Osteoblast (primary cell): ENCODE measurements around the gene CALHM6. TPM values are rescaled to one million over a fixed set of nuclear protein-coding genes. Genes with fewer than 3 reads are reported as not detected.

Experiments
- DNase-seq: peaks from one replicate; pipeline ENCODE4 v3.0.0; 2011; ENCODE audit warnings: low spot score, mixed read lengths; ENCODE audit not compliant: insufficient read length; ENCODE audit errors: missing footprints
- H2AFZ ChIP-seq: 2 replicates; pipeline ENCODE4 v1.6.0; 2011; ENCODE audit warnings: mild to moderate bottlenecking, low read length
- H3K27ac ChIP-seq: 2 replicates; pipeline ENCODE4 v1.5.1; 2011; ENCODE audit warnings: mild to moderate bottlenecking, low read depth, low read length, moderate library complexity
- H3K27me3 ChIP-seq: 2 replicates; pipeline ENCODE4 v1.6.0; 2012; ENCODE audit warnings: mild to moderate bottlenecking, control low read depth, inconsistent platforms, low read length, moderate library complexity; ENCODE audit not compliant: insufficient read depth
- H3K36me3 ChIP-seq: 2 replicates; pipeline ENCODE4 v1.5.1; 2011; ENCODE audit warnings: mild to moderate bottlenecking, low read length, control low read depth, moderate library complexity; ENCODE audit not compliant: insufficient read depth
- H3K4me1 ChIP-seq: 2 replicates; pipeline ENCODE4 v1.5.1; 2011; ENCODE audit warnings: mild to moderate bottlenecking, low read length, control low read depth, moderate library complexity; ENCODE audit not compliant: insufficient read depth
- H3K4me2 ChIP-seq: 2 replicates; pipeline ENCODE4 v1.6.0; 2011; ENCODE audit warnings: mild to moderate bottlenecking, low read length; ENCODE audit not compliant: insufficient read depth
- H3K4me3 ChIP-seq: fragments of 200-600 bp; sonication (generic); 3 replicates; pipeline ENCODE4 v1.5.1; 2012; ENCODE audit warnings: mild to moderate bottlenecking, low read length, inconsistent platforms; ENCODE audit not compliant: insufficient read depth
- H3K79me2 ChIP-seq: 2 replicates; pipeline ENCODE4 v1.6.0; 2012; ENCODE audit warnings: mild to moderate bottlenecking, low read length, control low read depth, inconsistent platforms; ENCODE audit not compliant: insufficient read depth
- H3K9me3 ChIP-seq: 2 replicates; pipeline ENCODE4 v1.5.1; 2011; ENCODE audit warnings: low read depth, low read length, control low read depth
- H4K20me1 ChIP-seq: 2 replicates; pipeline ENCODE4 v1.6.0; 2012; ENCODE audit warnings: mild to moderate bottlenecking, low read length, control low read depth; ENCODE audit not compliant: insufficient read depth
- total RNA-seq: library from RNA; depleted of rRNA; stranded (reverse); fragments of >200 nt; gene quantifications from 2 replicates; pipeline ENCODE4 v1.2.3, GENCODE V29; 2012
- TF ChIP-seq, protein P1 (sequence below): IDR thresholded peaks from 2 replicates; pipeline ENCODE4 v1.5.1; 2011; ENCODE audit warnings: mild to moderate bottlenecking, low read depth, low read length, moderate library complexity; ENCODE audit errors: extremely low read depth

The CALHM6 gene
- total RNA-seq, 1 donor, result 0.72 TPM

DNA sequence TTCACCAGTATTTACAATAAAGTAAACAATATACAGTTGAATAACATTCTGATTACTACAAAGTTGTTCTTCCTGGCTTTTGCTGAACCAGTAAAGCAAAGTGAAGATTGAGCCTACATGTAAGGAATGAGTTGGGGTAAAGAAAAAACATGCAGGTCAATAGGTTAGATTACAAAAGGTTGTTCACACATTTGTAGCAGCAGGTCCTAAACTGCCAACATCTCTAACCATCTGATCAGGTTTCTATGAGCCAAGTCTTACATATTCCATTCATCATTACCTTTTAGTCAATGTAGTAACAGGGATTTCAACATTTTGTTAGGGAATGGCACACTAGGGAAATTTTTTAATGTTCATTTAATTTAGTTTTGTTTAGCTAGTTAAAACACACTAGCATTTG lies 9.3 kb upstream of the CALHM6 start:
- TF ChIP-seq, protein P1, sequence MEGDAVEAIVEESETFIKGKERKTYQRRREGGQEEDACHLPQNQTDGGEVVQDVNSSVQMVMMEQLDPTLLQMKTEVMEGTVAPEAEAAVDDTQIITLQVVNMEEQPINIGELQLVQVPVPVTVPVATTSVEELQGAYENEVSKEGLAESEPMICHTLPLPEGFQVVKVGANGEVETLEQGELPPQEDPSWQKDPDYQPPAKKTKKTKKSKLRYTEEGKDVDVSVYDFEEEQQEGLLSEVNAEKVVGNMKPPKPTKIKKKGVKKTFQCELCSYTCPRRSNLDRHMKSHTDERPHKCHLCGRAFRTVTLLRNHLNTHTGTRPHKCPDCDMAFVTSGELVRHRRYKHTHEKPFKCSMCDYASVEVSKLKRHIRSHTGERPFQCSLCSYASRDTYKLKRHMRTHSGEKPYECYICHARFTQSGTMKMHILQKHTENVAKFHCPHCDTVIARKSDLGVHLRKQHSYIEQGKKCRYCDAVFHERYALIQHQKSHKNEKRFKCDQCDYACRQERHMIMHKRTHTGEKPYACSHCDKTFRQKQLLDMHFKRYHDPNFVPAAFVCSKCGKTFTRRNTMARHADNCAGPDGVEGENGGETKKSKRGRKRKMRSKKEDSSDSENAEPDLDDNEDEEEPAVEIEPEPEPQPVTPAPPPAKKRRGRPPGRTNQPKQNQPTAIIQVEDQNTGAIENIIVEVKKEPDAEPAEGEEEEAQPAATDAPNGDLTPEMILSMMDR, result no peak
- Histone ChIP-seq H3K36me3 (no peaks in the 10 kb centered on the region), H4K20me1 (no peaks in the 10 kb centered on the region), H3K79me2 (no peaks in the 10 kb centered on the region), H3K4me1 (peaks cover 10% of the 10 kb centered on the region), H3K4me3 (no peak overlapping the region), H2AFZ (no peak overlapping the region), H3K27ac (no peak overlapping the region), H3K9me3 (no peaks in the 10 kb centered on the region), H3K4me2 (no peak overlapping the region), H3K27me3 (no peaks in the 10 kb centered on the region)
- no peak for DNase-seq

DNA sequence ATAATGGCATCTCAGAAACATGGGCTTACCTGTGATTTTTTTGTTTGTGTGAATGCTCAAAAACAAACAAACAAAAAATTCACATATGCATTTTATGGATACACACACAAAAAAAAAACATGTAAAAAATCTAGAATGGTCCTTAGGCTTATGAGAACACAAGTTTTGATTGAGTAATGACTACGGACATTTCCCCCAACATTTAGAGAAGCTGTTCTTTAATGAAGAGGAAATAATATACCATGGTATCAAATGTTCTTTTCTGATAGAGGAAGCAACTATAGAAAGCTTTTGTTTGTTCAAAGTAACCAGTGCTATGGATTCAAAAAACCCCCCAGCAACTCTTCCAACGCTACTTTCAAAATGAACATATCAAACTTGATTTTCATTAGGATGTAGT lies 8.6 kb upstream of the CALHM6 start:
- H2AFZ ChIP-seq, result no peak overlapping the region
- H4K20me1 ChIP-seq, result no peaks in the 10 kb centered on the region
- no peak for DNase-seq
- H3K27me3 ChIP-seq, result no peaks in the 10 kb centered on the region
- no peaks in the 10 kb centered on the region for H3K36me3 ChIP-seq
- no peaks in the 10 kb centered on the region for H3K9me3 ChIP-seq
- no peak overlapping the region for H3K4me3 ChIP-seq
- TF ChIP-seq, protein P1, result no peak
- H3K4me1 ChIP-seq, result peaks cover 6% of the 10 kb centered on the region
- H3K4me2 ChIP-seq, result no peak overlapping the region
- H3K79me2 ChIP-seq, result no peaks in the 10 kb centered on the region
- H3K27ac ChIP-seq, result no peak overlapping the region

DNA sequence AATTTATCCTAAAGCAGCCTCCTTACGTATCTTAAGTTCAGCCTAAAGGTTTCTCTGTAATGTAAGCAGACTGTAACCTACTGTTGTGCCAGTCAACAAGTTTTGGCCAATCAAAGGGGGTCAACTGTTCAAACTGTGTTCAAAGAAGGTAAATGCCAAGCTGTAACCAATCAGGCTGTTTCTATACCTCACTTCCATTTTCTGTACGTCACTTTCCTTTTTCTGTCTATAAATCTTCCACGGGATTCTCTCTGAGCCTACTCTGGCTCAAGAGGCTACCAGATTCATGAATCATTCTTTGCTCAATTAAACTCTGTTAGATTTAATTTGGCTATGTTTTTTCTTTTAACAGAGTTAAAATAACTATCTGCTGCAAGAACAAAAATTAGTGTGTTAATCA lies 5.1 kb upstream of the CALHM6 start:
- no peak overlapping the region for H2AFZ ChIP-seq
- DNase-seq, result no peak
- no peaks in the 10 kb centered on the region for H3K79me2 ChIP-seq
- H4K20me1 ChIP-seq, result no peaks in the 10 kb centered on the region
- H3K4me1 ChIP-seq, result no peaks in the 10 kb centered on the region
- H3K36me3 ChIP-seq, result no peaks in the 10 kb centered on the region
- TF ChIP-seq, protein P1, result no peak
- H3K27ac ChIP-seq, result no peak overlapping the region
- no peak overlapping the region for H3K4me3 ChIP-seq
- H3K9me3 ChIP-seq, result no peaks in the 10 kb centered on the region
- peaks cover 2% of the 10 kb centered on the region for H3K27me3 ChIP-seq
- no peak overlapping the region for H3K4me2 ChIP-seq

DNA sequence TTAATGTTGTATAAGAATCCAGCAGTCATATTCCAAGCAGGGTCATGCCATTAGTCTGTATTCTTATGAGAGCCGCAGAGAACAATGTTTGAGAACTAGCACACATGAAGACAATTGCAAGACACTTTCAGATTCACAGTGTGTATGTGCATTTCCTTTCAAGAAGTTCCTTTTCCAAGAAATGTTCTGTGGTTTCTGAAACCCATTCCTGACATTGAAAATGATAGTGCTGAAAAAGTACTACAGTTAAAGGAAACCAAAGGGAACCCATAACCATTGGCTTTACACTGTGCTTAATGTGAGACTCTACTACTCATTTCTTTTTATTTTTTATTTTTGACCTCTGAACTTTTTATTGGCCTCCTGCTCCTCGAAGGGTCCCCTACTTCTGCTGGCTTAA lies 4.2 kb upstream of the CALHM6 start:
- no peak overlapping the region for H2AFZ ChIP-seq
- no peaks in the 10 kb centered on the region for H4K20me1 ChIP-seq
- H3K4me1 ChIP-seq, result peaks cover 6% of the 10 kb centered on the region
- TF ChIP-seq, protein P1, result no peak
- H3K4me3 ChIP-seq, result no peak overlapping the region
- peaks cover 5% of the 10 kb centered on the region for H3K27me3 ChIP-seq
- no peaks in the 10 kb centered on the region for H3K79me2 ChIP-seq
- H3K4me2 ChIP-seq, result no peak overlapping the region
- DNase-seq, result no peak
- H3K27ac ChIP-seq, result no peak overlapping the region
- H3K9me3 ChIP-seq, result no peaks in the 10 kb centered on the region
- H3K36me3 ChIP-seq, result no peaks in the 10 kb centered on the region
